Iris pigment epithelial cell (primary cell): ENCODE results near the gene CENPN.

Experiments
- DNase-seq: peaks from one replicate; pipeline ENCODE4 v3.0.0-alpha.2; 2011; ENCODE audit warnings: low read depth

The CENPN gene

GRCh38 chr16:81077076-81077940 is 70.3 kb downstream of the CENPN start, which contains the start of gene C16orf46:
Gene C16orf46, minus strand, starts transcription at chr16:81077238. Its CDS starts 13,283 bp downstream, at chr16:81063955.
- DNase-seq = peak; percentile 97

- DNase-seq = no peak
These were observed 73.2 kb downstream of the CENPN start for GRCh38 chr16:81080233-81080632.

- DNase-seq = no peak
These were observed 74.0 kb downstream of the CENPN start for GRCh38 chr16:81081014-81081413.
